Measurements from ENCODE around the gene SEL1L3. TPM values are rescaled to one million over a fixed set of nuclear protein-coding genes. Genes with fewer than 3 reads are reported as not detected.

The SEL1L3 gene
- total RNA-seq, 2 experiments from 2014 or later, result 180 to 313 TPM

- H4K20me1 ChIP-seq (ENCODE audit: insufficient read depth, low read length), result peaks cover 47% of the 10 kb centered on the region; the same call in 1 of the 2 replicates
- H3K4me1 ChIP-seq (ENCODE audit: insufficient read depth, low read length, poor library complexity, severe bottlenecking), result peaks cover 75% of the 10 kb centered on the region
- no peak overlapping the region for H3K27ac ChIP-seq (ENCODE audit: low read depth, low read length, poor library complexity, severe bottlenecking)
- no TSS peak for BruUV-seq (replicated peaks)
- peak; percentile 51 for DNase-seq (ENCODE audit: low spot score)
- intact Hi-C loops (cut with micrococcal nuclease; ENCODE audit: unreplicated experiment), result loop anchor here (1.0 kb wide), 1 partner anchor 131 kb away; no protein-coding TSS in a partner anchor
- POLR2A ChIA-PET, result interaction anchor here (1.2 to 4.5 kb wide), 3 partner anchors 9 to 20 kb away, joined by 3 to 97 read pairs (median 45); no protein-coding TSS in a partner anchor
- H2AFZ ChIP-seq (ENCODE audit: low read length), result no peak overlapping the region
- H3K36me3 ChIP-seq (ENCODE audit: insufficient read depth, low read length), result peaks cover 94% of the 10 kb centered on the region
- no peaks in the 10 kb centered on the region for H3K9me3 ChIP-seq (ENCODE audit: low read length)
- no peaks in the 10 kb centered on the region for H3K9me2 ChIP-seq (ENCODE audit: insufficient read depth, low read length)
- H3K4me3 ChIP-seq (ENCODE audit: low read depth, low read length, poor library complexity, severe bottlenecking), result peak overlapping the region; percentile 13
- CTCF ChIA-PET (ENCODE audit: unreplicated experiment), result interaction anchor here (0.6 to 2.2 kb wide), 4 partner anchors 9 to 19 kb away, joined by 3 to 5 read pairs (median 4); no protein-coding TSS in a partner anchor
- peaks cover 100% of the 10 kb centered on the region for H3K79me2 ChIP-seq (ENCODE audit: insufficient read depth, low read depth, low read length)
- no peak for TF ChIP-seq EZH2phosphoT487 (IDR thresholded peaks at IDR 0.05; ENCODE audit: borderline replicate concordance, low read depth, low read length)
- peak; percentile 75 for TF ChIP-seq CTCF (conservative IDR thresholded peaks at IDR 0.05; ENCODE audit: low read length)
- H3K4me2 ChIP-seq (ENCODE audit: low read length), result peak overlapping the region; percentile 54
Measured at GRCh38 chr4:25857403-25857802, 5.4 kb downstream of the SEL1L3 start.

- ChIA-PET CTCF (ENCODE audit: unreplicated experiment) (interaction anchor here (0.6 to 1.2 kb wide), 2 partner anchors 8 to 13 kb away, joined by 3 to 4 read pairs; no protein-coding TSS in a partner anchor), POLR2A (interaction anchor here (0.5 to 4.5 kb wide), 6 partner anchors 14 to 419 kb away, joined by 3 to 97 read pairs (median 4); no protein-coding TSS in a partner anchor)
- Histone ChIP-seq H3K4me1 (ENCODE audit: insufficient read depth, low read length, poor library complexity, severe bottlenecking) (peaks cover 80% of the 10 kb centered on the region), H4K20me1 (ENCODE audit: insufficient read depth, low read length) (peaks cover 54% of the 10 kb centered on the region), H3K9me2 (ENCODE audit: insufficient read depth, low read length) (no peaks in the 10 kb centered on the region), H3K4me3 (ENCODE audit: low read depth, low read length, poor library complexity, severe bottlenecking) (peak overlapping the region; percentile 13), H3K27ac (ENCODE audit: low read depth, low read length, poor library complexity, severe bottlenecking) (peak overlapping the region; percentile 36), H2AFZ (ENCODE audit: low read length) (no peak overlapping the region), H3K4me2 (ENCODE audit: low read length) (peak overlapping the region; percentile 54), H3K36me3 (ENCODE audit: insufficient read depth, low read length) (peaks cover 97% of the 10 kb centered on the region), H3K9me3 (ENCODE audit: low read length) (no peaks in the 10 kb centered on the region), H3K79me2 (ENCODE audit: insufficient read depth, low read depth, low read length) (peaks cover 100% of the 10 kb centered on the region)
- TF ChIP-seq EZH2phosphoT487 (IDR thresholded peaks at IDR 0.05; ENCODE audit: borderline replicate concordance, low read depth, low read length) (no peak), CTCF (conservative IDR thresholded peaks at IDR 0.05; ENCODE audit: low read length) (no peak)
- intact Hi-C loops (cut with micrococcal nuclease; ENCODE audit: unreplicated experiment), result loop anchor here (1.0 kb wide), 1 partner anchor 132 kb away; no protein-coding TSS in a partner anchor
- no TSS peak for BruUV-seq (replicated peaks)
- no peak for DNase-seq (ENCODE audit: low spot score)
Measured at GRCh38 chr4:25856756-25857155, 6.0 kb downstream of the SEL1L3 start.

GRCh38 chr4:25852103-25852502 is 10.7 kb downstream of the SEL1L3 start:
- peaks cover 100% of the 10 kb centered on the region for H3K79me2 ChIP-seq (ENCODE audit: insufficient read depth, low read depth, low read length)
- intact Hi-C loops (cut with micrococcal nuclease; ENCODE audit: unreplicated experiment), result no loop called here
- CTCF ChIA-PET (ENCODE audit: unreplicated experiment), result no interaction called here

More at GRCh38 chr4:25852103-25852502, 10.7 kb downstream of the SEL1L3 start:
- Histone ChIP-seq H4K20me1 (ENCODE audit: insufficient read depth, low read length) (peaks cover 57% of the 10 kb centered on the region), H3K9me3 (ENCODE audit: low read length) (no peaks in the 10 kb centered on the region), H3K27ac (ENCODE audit: low read depth, low read length, poor library complexity, severe bottlenecking) (no peak overlapping the region), H3K9me2 (ENCODE audit: insufficient read depth, low read length) (no peaks in the 10 kb centered on the region), H3K4me3 (ENCODE audit: low read depth, low read length, poor library complexity, severe bottlenecking) (no peak overlapping the region), H2AFZ (ENCODE audit: low read length) (no peak overlapping the region), H3K4me1 (ENCODE audit: insufficient read depth, low read length, poor library complexity, severe bottlenecking) (peaks cover 46% of the 10 kb centered on the region), H3K4me2 (ENCODE audit: low read length) (no peak overlapping the region), H3K36me3 (ENCODE audit: insufficient read depth, low read length) (peaks cover 97% of the 10 kb centered on the region)
- POLR2A ChIA-PET, result interaction anchor here (1.0 to 1.2 kb wide), 2 partner anchors 8 to 10 kb away, joined by 3 to 5 read pairs; no protein-coding TSS in a partner anchor
- no peak for DNase-seq (ENCODE audit: low spot score)
- no TSS peak for BruUV-seq (replicated peaks)
- TF ChIP-seq CTCF (conservative IDR thresholded peaks at IDR 0.05; ENCODE audit: low read length) (no peak), EZH2phosphoT487 (IDR thresholded peaks at IDR 0.05; ENCODE audit: borderline replicate concordance, low read depth, low read length) (no peak)

Data from OCI-LY7 (cell line).